Measurements from ENCODE around the gene USP24. TPM values are rescaled to one million over a fixed set of nuclear protein-coding genes. Genes with fewer than 3 reads are reported as not detected.

Gene USP24
- total RNA-seq, 4 donors from 2014 or later, result 68.2 to 137 (median 96.1) TPM

GRCh38 chr1:55204997-55205396, 10.2 kb downstream of the USP24 start:
- no peak for TF ChIP-seq CTCF (IDR thresholded peaks at IDR 0.05; ENCODE audit: low read depth)

GRCh38 chr1:55203064-55203463, 12.1 kb downstream of the USP24 start:
- no peak for TF ChIP-seq CTCF (IDR thresholded peaks at IDR 0.05; ENCODE audit: low read depth)

- TF ChIP-seq CTCF (IDR thresholded peaks at IDR 0.05; ENCODE audit: low read depth), result no peak
These were observed 14.5 kb downstream of the USP24 start for GRCh38 chr1:55200667-55201066.

- TF ChIP-seq CTCF (IDR thresholded peaks at IDR 0.05; ENCODE audit: low read depth), result no peak
These were observed 17.1 kb downstream of the USP24 start for GRCh38 chr1:55198044-55198443.

- TF ChIP-seq CTCF (IDR thresholded peaks at IDR 0.05; ENCODE audit: low read depth), result no peak
These were observed 18.1 kb downstream of the USP24 start for GRCh38 chr1:55197099-55197498.

- TF ChIP-seq CTCF (IDR thresholded peaks at IDR 0.05; ENCODE audit: low read depth), result no peak
These were observed 18.6 kb downstream of the USP24 start for GRCh38 chr1:55196433-55197035.

- TF ChIP-seq CTCF (IDR thresholded peaks at IDR 0.05; ENCODE audit: low read depth), result no peak
These were observed 19.5 kb downstream of the USP24 start for GRCh38 chr1:55195521-55196233.

All from subcutaneous adipose tissue (tissue), 4 donors.